Measurements from ENCODE around the gene TSN. TPM values are rescaled to one million over a fixed set of nuclear protein-coding genes. Genes with fewer than 3 reads are reported as not detected.

Gene TSN
- polyA plus RNA-seq, 1 donor from 2014 or later = 67.6 TPM

Other genes starting within 250 kb of the TSN start
- not detected for gene RNU4ATAC, start 224.8 kb upstream of the TSN start, polyA plus RNA-seq (ENCODE audit: insufficient read depth, low read depth, low replicate concordance)
- gene CLASP1, start 106.2 kb upstream of the TSN start, polyA plus RNA-seq (ENCODE audit: insufficient read depth, low read depth, low replicate concordance) = 22.6 TPM
- 14.6 TPM for gene NIFK, start 18.8 kb upstream of the TSN start, polyA plus RNA-seq (ENCODE audit: insufficient read depth, low read depth, low replicate concordance)